AG20443 (cell line): ENCODE measurements around the gene HOXA7.

Experiments
- DNase-seq: peaks from one replicate; pipeline ENCODE4 v3.0.0; 2012; ENCODE audit warnings: low spot score, mixed read lengths

Gene HOXA7

GRCh38 chr7:27182285-27182841, 25.9 kb upstream of the HOXA7 start:
- DNase-seq: no peak

GRCh38 chr7:27181795-27182275, 25.4 kb upstream of the HOXA7 start:
- DNase-seq: no peak

GRCh38 chr7:27180431-27181420, 24.3 kb upstream of the HOXA7 start:
- DNase-seq: no peak

- DNase-seq: peak; percentile 88
Measured at GRCh38 chr7:27179503-27180430, 23.3 kb upstream of the HOXA7 start.

GRCh38 chr7:27179030-27179429, 22.6 kb upstream of the HOXA7 start:
- no peak for DNase-seq

- DNase-seq: peak; percentile 61
Measured at GRCh38 chr7:27178366-27178765, 21.9 kb upstream of the HOXA7 start.

- no peak for DNase-seq
Measured at GRCh38 chr7:27177795-27178320, 21.4 kb upstream of the HOXA7 start.

GRCh38 chr7:27176962-27177794, 20.7 kb upstream of the HOXA7 start:
- DNase-seq: peak; percentile 36

- no peak for DNase-seq
Measured at GRCh38 chr7:27176524-27176845, 20.0 kb upstream of the HOXA7 start.

GRCh38 chr7:27175626-27176523, 19.4 kb upstream of the HOXA7 start:
- peak; percentile 29 for DNase-seq

- DNase-seq: peak; percentile 25
Measured at GRCh38 chr7:27174874-27175625, 18.6 kb upstream of the HOXA7 start.

- DNase-seq: peak; percentile 64
Measured at GRCh38 chr7:27173956-27174873, 17.7 kb upstream of the HOXA7 start, which contains the start of gene HOXA10. TSS of gene HOXA10 (minus strand) at chr7:27174320. CDS start at chr7:27174306, 14 bp downstream.

GRCh38 chr7:27173511-27173955, 17.1 kb upstream of the HOXA7 start:
- DNase-seq: peak; percentile 25

GRCh38 chr7:27172823-27173510, 16.5 kb upstream of the HOXA7 start:
- peak; percentile 72 for DNase-seq

GRCh38 chr7:27172315-27172774, 15.9 kb upstream of the HOXA7 start:
- DNase-seq: no peak

GRCh38 chr7:27171637-27172314, 15.3 kb upstream of the HOXA7 start:
- DNase-seq: no peak

GRCh38 chr7:27171325-27171636, 14.8 kb upstream of the HOXA7 start:
- peak; percentile 27 for DNase-seq
